ENCODE measurements around the gene TUBGCP6. TPM values are rescaled to one million over a fixed set of nuclear protein-coding genes. Genes with fewer than 3 reads are reported as not detected.

The TUBGCP6 gene
- total RNA-seq, 1 donor from 2014 or later = 51.7 TPM

GRCh38 chr22:50284479-50284878, 39.7 kb upstream of the TUBGCP6 start:
- H3K4me3 Mint-ChIP-seq = no peak overlapping the region
- H3K27ac Mint-ChIP-seq = no peak overlapping the region
- intact Hi-C loops (cut with micrococcal nuclease) = no loop called here
- DNase-seq = no peak
- no peaks in the 10 kb centered on the region for H3K27me3 Mint-ChIP-seq
- no peaks in the 10 kb centered on the region for H3K36me3 Mint-ChIP-seq (ENCODE audit: low read depth)
- no peaks in the 10 kb centered on the region for H3K4me1 Mint-ChIP-seq
- no peaks in the 10 kb centered on the region for H3K9me3 Mint-ChIP-seq

DNA sequence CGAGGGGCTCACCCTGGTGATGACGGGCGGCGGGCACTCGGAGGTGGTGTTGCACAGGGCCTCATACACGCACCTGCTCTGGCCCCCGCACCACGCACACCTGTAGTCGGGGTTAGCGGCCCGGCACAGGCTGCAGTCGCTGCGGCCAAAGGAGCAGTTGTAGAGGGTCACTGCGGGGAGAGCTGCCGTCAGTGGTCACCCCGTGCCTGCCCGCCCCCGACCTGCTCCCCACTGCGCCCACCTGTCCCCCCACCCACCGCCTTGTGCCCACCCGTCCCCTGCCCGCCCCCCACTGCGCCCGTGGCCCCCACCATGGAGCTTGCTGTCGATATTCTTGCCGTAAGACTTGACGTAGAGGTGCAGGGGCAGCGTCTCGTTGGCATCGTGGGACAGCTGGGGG, 39.0 kb upstream of the TUBGCP6 start:
- Mint-ChIP-seq H3K36me3 (ENCODE audit: low read depth) (no peaks in the 10 kb centered on the region), H3K27ac (no peak overlapping the region)

DNA sequence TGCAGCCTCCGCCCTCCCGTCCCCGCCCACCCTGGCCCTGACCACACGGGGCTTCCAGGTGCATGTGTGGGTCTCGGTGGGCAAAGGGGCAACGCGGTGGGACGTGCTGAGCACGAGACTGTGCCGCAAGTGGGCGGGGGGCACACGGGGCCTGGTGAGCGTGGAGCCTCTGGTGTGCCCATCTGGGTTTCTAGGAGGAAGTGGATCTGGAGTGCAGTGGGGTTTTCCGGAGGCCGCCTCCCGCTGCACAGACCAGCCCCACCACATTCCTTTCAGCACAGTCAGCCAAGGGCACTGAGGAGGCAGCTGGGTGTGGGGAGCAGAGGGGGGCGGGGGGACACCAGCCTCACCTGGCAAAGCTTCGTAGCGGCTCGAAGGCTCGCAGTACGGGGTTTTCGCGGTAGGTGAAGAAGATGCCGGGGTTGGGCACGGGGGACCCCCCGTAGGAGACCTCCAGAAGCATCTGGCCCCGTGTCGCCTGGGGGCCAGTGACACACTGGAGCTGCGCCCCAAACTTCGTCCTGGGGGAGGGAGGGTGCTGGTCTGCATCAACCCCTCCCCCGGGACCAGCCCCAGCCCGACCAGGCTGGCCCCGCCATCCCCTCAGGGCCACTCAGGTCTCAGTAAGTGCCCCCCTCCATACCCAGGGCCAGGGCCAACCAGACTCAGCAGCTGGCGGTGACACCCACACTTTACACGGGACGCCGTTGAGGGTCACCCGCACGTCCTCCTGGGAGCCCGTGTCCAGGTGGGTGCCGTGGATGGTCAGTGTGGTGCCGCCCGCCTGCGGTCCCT, 37.7 kb upstream of the TUBGCP6 start:
- no peaks in the 10 kb centered on the region for H3K27me3 Mint-ChIP-seq
- intact Hi-C loops (cut with micrococcal nuclease) = no loop called here
- no peaks in the 10 kb centered on the region for H3K9me3 Mint-ChIP-seq
- no peak overlapping the region for H3K4me3 Mint-ChIP-seq
- H3K4me1 Mint-ChIP-seq = no peaks in the 10 kb centered on the region
- no peak overlapping the region for H3K27ac Mint-ChIP-seq
- H3K36me3 Mint-ChIP-seq (ENCODE audit: low read depth) = no peaks in the 10 kb centered on the region
- DNase-seq = no peak

More for the DNA sequence above, 39.0 kb upstream of the TUBGCP6 start:
- no peak for DNase-seq
- H3K9me3 Mint-ChIP-seq = no peaks in the 10 kb centered on the region
- H3K4me3 Mint-ChIP-seq = no peak overlapping the region
- no peaks in the 10 kb centered on the region for H3K4me1 Mint-ChIP-seq
- H3K27me3 Mint-ChIP-seq = no peaks in the 10 kb centered on the region
- intact Hi-C loops (cut with micrococcal nuclease) = no loop called here

DNA sequence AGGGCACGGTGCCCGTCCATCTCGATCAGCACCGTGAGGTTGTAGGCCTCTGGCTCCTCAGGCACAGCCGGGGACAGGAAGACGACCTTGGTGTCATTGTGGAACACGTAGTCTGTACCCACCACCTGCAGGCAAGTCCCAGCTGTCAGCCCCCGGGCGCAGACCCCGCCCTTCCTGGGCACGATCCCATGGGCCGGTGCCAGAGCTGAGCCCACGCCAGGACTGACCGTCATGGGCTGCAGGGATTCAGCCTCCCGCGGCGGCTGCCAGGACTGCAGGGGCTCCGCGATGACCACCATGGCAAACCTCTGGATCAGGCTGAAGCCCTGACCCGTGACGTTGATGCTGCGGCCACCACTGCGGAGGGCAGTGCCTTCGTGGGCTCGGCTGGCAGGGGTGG, 37.1 kb upstream of the TUBGCP6 start:
- no peaks in the 10 kb centered on the region for H3K27me3 Mint-ChIP-seq
- intact Hi-C loops (cut with micrococcal nuclease) = no loop called here
- no peak overlapping the region for H3K27ac Mint-ChIP-seq
- no peaks in the 10 kb centered on the region for H3K36me3 Mint-ChIP-seq (ENCODE audit: low read depth)
- H3K4me1 Mint-ChIP-seq = no peaks in the 10 kb centered on the region
- no peaks in the 10 kb centered on the region for H3K9me3 Mint-ChIP-seq
- no peak for DNase-seq
- no peak overlapping the region for H3K4me3 Mint-ChIP-seq

DNA sequence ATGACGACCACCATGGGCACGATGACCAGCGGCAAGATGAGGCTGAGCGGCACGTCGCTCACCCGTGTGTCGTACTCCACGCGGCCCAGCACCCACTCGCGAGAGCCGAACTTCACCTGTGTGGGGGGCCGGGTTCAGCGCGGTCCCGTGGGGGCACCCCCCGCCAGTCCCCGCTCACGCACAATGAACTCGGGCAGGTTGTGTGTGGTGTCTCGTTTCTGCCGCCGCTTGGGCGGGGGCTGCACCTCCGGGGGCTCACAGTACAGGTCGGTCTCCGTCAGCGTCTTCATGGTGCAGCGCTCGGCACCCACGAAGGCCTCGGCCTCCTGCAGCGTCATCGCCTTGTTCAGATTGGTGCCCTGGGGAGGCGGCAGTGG, 36.5 kb upstream of the TUBGCP6 start:
- no peaks in the 10 kb centered on the region for H3K4me1 Mint-ChIP-seq
- H3K9me3 Mint-ChIP-seq = no peaks in the 10 kb centered on the region
- no peak overlapping the region for H3K4me3 Mint-ChIP-seq
- no peak for DNase-seq
- H3K36me3 Mint-ChIP-seq (ENCODE audit: low read depth) = no peaks in the 10 kb centered on the region
- intact Hi-C loops (cut with micrococcal nuclease) = no loop called here
- H3K27ac Mint-ChIP-seq = no peak overlapping the region
- no peaks in the 10 kb centered on the region for H3K27me3 Mint-ChIP-seq

GRCh38 chr22:50280708-50281383, 36.0 kb upstream of the TUBGCP6 start:
- no peaks in the 10 kb centered on the region for H3K36me3 Mint-ChIP-seq (ENCODE audit: low read depth)
- no peak overlapping the region for H3K27ac Mint-ChIP-seq
- intact Hi-C loops (cut with micrococcal nuclease) = no loop called here
- no peaks in the 10 kb centered on the region for H3K4me1 Mint-ChIP-seq
- no peaks in the 10 kb centered on the region for H3K27me3 Mint-ChIP-seq
- H3K9me3 Mint-ChIP-seq = no peaks in the 10 kb centered on the region
- DNase-seq = no peak
- H3K4me3 Mint-ChIP-seq = no peak overlapping the region

- no peak overlapping the region for H3K27ac Mint-ChIP-seq
- H3K27me3 Mint-ChIP-seq = no peaks in the 10 kb centered on the region
- H3K9me3 Mint-ChIP-seq = no peaks in the 10 kb centered on the region
- no peaks in the 10 kb centered on the region for H3K4me1 Mint-ChIP-seq
- intact Hi-C loops (cut with micrococcal nuclease) = no loop called here
- DNase-seq = no peak
- no peak overlapping the region for H3K4me3 Mint-ChIP-seq
- H3K36me3 Mint-ChIP-seq (ENCODE audit: low read depth) = no peaks in the 10 kb centered on the region
Measured at GRCh38 chr22:50280022-50280707, 35.3 kb upstream of the TUBGCP6 start.

DNA sequence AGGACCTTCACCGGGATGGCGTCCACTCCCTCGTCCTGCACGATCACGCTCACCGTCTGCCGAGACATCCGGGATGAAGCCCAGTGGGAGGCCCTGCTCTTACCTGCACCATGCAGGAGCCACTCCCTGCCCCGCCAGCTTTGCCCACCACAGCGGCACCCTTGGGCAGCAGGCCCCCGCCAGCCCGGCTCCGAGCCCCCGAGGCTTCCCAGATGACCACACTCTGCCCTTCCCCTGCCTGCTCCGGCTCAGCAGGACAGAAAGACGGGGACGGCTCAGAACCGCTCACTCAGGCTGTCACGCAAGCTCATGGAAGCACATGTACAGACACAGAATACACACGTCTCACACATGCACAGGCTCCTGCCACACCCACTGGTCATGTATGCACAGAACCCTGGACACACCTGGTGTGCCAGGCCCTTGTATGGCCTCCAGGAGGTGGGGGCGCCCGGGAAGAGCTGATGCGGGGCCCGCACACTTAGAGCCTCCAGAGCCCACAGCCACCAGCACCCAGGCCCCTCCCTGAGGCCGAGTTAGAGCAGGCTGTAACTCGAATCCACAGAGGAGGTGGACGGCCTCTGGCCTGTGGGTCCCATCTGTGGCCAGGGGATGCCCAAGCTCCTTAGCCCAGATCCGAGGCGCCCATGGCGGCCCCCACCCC, 34.3 kb upstream of the TUBGCP6 start:
- Mint-ChIP-seq H3K36me3 (ENCODE audit: low read depth) (no peaks in the 10 kb centered on the region), H3K4me3 (no peak overlapping the region), H3K27ac (no peak overlapping the region), H3K9me3 (no peaks in the 10 kb centered on the region), H3K27me3 (no peaks in the 10 kb centered on the region), H3K4me1 (peaks cover 2% of the 10 kb centered on the region)
- intact Hi-C loops (cut with micrococcal nuclease) = no loop called here
- no peak for DNase-seq

- no peak for DNase-seq
- Mint-ChIP-seq H3K4me3 (no peak overlapping the region), H3K36me3 (ENCODE audit: low read depth) (no peaks in the 10 kb centered on the region), H3K4me1 (peaks cover 6% of the 10 kb centered on the region), H3K27ac (no peak overlapping the region), H3K9me3 (no peaks in the 10 kb centered on the region), H3K27me3 (peaks cover 2% of the 10 kb centered on the region)
- intact Hi-C loops (cut with micrococcal nuclease) = no loop called here
Measured at GRCh38 chr22:50278461-50278860, 33.6 kb upstream of the TUBGCP6 start.

DNA sequence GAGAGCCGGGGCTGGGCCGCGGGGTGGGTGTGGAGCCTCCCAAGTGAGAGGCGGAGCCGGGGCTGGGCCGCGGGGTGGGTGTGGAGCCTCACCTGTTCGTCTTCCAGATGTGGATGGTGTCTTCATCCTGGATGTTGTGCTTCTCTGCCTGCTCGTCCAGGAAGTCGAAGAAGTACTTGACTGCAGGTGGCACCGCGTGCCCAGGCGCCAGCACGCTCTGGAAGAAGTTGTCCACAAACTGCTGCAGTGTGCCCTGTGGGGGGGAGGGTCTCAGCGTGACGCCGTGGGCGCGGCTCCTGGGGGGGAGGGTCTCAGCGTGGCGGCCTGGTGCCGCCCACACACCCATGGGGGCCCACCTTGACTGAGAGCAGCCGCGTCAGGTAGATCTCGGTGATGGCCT, 32.9 kb upstream of the TUBGCP6 start:
- H3K36me3 Mint-ChIP-seq (ENCODE audit: low read depth) = no peaks in the 10 kb centered on the region
- peaks cover 6% of the 10 kb centered on the region for H3K4me1 Mint-ChIP-seq
- H3K9me3 Mint-ChIP-seq = no peaks in the 10 kb centered on the region
- H3K4me3 Mint-ChIP-seq = no peak overlapping the region
- intact Hi-C loops (cut with micrococcal nuclease) = no loop called here
- no peak overlapping the region for H3K27ac Mint-ChIP-seq
- DNase-seq = no peak
- H3K27me3 Mint-ChIP-seq = peaks cover 4% of the 10 kb centered on the region

DNA sequence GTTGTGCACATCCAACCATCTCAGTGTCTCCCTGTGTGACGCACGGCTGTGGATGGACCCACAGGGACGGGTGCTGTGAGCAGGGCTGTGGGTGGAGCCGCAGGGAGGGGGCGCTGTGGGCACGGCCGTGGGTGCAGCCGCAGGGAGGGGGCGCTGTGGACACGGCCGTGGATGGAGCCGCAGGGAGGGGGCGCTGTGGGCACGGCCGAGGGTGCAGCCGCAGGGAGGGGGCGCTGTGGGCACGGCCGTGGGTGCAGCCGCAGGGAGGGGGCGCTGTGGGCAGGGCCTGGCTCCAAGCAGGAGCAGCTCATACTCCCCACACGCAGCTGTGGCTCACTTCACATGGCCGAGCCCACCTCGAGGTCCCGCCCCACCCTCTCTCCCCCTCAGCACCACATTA, 31.3 kb upstream of the TUBGCP6 start:
- Mint-ChIP-seq H3K36me3 (ENCODE audit: low read depth) (no peaks in the 10 kb centered on the region), H3K27me3 (peaks cover 6% of the 10 kb centered on the region), H3K9me3 (no peaks in the 10 kb centered on the region), H3K4me3 (no peak overlapping the region), H3K27ac (no peak overlapping the region), H3K4me1 (peaks cover 6% of the 10 kb centered on the region)
- intact Hi-C loops (cut with micrococcal nuclease) = no loop called here
- peak; percentile 67 for DNase-seq

DNA sequence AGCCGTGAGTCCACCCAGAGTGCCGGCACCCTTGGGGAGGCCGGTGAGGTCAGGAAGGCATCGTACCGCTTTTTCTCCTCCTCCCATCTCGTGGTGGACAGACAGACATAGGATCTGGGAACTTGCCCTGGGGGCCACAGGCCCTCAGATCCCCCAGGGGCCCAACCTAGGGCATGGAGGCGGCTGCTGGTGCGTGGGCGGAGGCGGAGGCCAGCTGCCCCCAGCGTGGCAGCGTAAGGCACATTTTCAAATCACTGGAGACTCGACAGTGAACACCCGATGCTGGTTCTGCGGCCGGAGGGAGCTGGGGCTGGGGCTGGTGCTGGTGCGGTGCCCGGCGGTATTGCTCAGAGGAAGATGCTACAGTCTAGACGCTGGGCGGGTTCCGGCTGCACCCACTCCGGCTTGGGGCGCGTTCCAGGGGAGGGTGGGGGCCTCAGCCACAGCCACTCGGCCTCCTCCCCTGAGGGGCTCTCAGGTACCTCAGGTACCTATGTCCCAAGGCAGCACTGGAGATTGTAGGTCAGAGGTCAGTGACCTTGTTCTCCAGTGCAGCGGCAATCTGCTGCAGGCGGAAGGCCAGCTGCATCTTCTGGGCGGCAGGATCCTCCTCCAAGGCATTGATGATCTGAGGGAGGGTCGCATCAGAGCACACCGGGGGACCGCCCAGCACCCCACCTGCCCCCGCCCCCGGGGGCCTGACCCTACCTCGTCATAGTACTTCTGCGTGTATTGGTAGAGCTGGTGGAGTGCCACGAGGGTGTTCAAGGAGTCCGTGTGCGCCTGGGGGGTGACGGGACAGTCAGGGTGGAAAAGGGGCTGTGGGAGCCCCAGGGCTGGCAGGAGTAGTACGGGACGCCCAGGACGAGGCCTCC, 30.6 kb upstream of the TUBGCP6 start:
- no peaks in the 10 kb centered on the region for H3K36me3 Mint-ChIP-seq (ENCODE audit: low read depth)
- no peaks in the 10 kb centered on the region for H3K9me3 Mint-ChIP-seq
- H3K4me1 Mint-ChIP-seq = peaks cover 8% of the 10 kb centered on the region
- DNase-seq = no peak
- peaks cover 6% of the 10 kb centered on the region for H3K27me3 Mint-ChIP-seq
- intact Hi-C loops (cut with micrococcal nuclease) = no loop called here
- H3K27ac Mint-ChIP-seq = no peak overlapping the region
- no peak overlapping the region for H3K4me3 Mint-ChIP-seq

DNA sequence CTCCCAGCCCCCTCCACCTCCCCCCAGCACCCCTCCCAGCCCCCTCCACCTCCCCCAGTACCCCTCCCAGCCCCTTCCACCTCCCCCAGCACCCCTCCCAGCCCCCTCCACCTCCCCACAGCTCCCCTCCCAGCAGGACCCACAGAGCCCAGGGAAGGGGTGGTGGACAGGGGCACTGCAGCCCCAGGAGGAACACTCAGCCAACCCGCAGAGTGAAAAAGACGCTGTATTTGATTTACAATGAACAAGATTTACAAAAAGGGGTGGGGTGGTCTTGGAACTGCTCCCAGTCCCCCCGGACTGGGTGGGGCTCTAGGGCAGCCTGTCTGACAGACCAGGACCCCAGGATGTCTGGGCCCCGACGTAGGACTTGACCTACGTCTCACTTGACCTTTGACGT, 29.9 kb upstream of the TUBGCP6 start:
- Mint-ChIP-seq H3K9me3 (no peaks in the 10 kb centered on the region), H3K4me3 (no peak overlapping the region), H3K4me1 (peaks cover 8% of the 10 kb centered on the region), H3K27me3 (peaks cover 6% of the 10 kb centered on the region), H3K36me3 (ENCODE audit: low read depth) (no peaks in the 10 kb centered on the region), H3K27ac (no peak overlapping the region)
- no peak for DNase-seq
- intact Hi-C loops (cut with micrococcal nuclease) = loop anchor here (5.0 kb wide), 1 partner anchor 33 kb away; the partner anchor contains the start of gene PLXNB2
